Measurements from ENCODE around the gene GLI1. TPM values are rescaled to one million over a fixed set of nuclear protein-coding genes. Genes with fewer than 3 reads are reported as not detected.
"Not testable (repeated sequence)": the region's sequence is repeated elsewhere in the genome, so short reads cannot be mapped to it uniquely, and the experiment has no call there.

GLI1 gene
- under 1 TPM; 0.16 to 0.28 TPM for polyA plus RNA-seq

DNA sequence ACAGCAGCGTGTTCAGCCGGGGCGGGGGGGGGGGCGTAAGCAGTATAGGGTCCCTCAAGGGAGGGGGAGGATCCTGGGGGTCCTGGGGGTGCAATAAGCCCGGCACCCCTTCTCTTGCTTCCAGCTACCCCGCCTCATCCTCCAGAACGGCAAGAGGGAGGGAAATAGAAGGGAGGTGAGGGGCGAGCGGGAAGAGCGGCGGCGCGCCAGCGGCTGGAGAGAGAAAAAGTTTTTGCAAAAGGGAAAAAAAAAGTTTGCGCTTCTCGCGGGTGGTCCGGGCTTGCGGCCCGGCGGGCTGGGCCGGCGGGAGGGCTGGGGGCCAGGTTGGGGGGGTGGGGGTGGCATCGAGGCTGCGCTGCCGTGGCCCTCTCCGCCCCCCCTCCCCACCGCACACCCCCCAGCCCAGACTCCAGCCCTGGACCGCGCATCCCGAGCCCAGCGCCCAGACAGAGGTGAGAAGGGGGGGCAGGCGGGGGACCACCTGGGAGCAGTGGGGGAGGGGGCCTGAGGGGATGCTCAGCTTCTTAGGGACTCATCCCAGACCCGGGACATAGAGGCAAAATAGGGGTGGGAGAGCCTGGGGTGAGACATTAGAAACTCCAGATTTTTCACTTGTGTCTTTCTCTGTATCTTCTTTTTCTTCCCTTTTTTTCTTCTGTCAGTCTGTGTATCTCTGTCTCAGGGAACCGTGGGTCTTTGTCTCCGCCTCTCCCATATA, at the start of gene GLI1:
GLI1 (plus strand) TSS at position 36 of the 718 bp plus-strand sequence. CDS start 3,907 bp downstream, outside the sequence.
- Histone ChIP-seq H3K36me3 (ENCODE audit: control insufficient read depth in 2 of 2, insufficient read depth in 2 of 2, low read length in 1 of 2) (no peaks in the 10 kb centered on the region), H3K27me3 (ENCODE audit: control insufficient read depth in 1 of 2, insufficient read depth in 2 of 2, low read length in 2 of 2) (no peaks in the 10 kb centered on the region), H3K9me3 (ENCODE audit: control insufficient read depth in 2 of 2, insufficient read depth in 1 of 2, low read depth in 1 of 2, low read length in 1 of 2) (no peaks in the 10 kb centered on the region), H3K4me1 (ENCODE audit: control insufficient read depth in 2 of 2, insufficient read depth in 2 of 2, low read length in 1 of 2) (peaks cover 0 to 6% of the 10 kb centered on the region in 2 donors), H3K4me3 (ENCODE audit: low read depth in 1 of 2, low read length in 2 of 2) (peak within 1 kb of the TSS; percentile 45 to 62), H3K27ac (ENCODE audit: low read depth in 2 of 2, low read length in 1 of 2) (peak within 1 kb of the TSS; percentile 65 to 74)
- 1% methylated on average over 17 to 31 of the region's 36 CpGs for WGBS, 2 donors

GRCh38 chr12:57410534-57410933, 49.1 kb upstream of the GLI1 start:
- 96 to 99% methylated on average over 4 of the region's 4 CpGs for WGBS, 2 donors
- Histone ChIP-seq H3K27me3 (ENCODE audit: control insufficient read depth in 1 of 2, insufficient read depth in 2 of 2, low read length in 2 of 2) (no peaks in the 10 kb centered on the region), H3K9me3 (ENCODE audit: control insufficient read depth in 2 of 2, insufficient read depth in 1 of 2, low read depth in 1 of 2, low read length in 1 of 2) (no peaks in the 10 kb centered on the region), H3K4me1 (ENCODE audit: control insufficient read depth in 2 of 2, insufficient read depth in 2 of 2, low read length in 1 of 2) (no peaks in the 10 kb centered on the region), H3K36me3 (ENCODE audit: control insufficient read depth in 2 of 2, insufficient read depth in 2 of 2, low read length in 1 of 2) (no peaks in the 10 kb centered on the region), H3K27ac (ENCODE audit: low read depth in 2 of 2, low read length in 1 of 2) (no peak overlapping the region), H3K4me3 (ENCODE audit: low read depth in 1 of 2, low read length in 2 of 2) (no peak overlapping the region)

GRCh38 chr12:57414160-57414559, 45.4 kb upstream of the GLI1 start:
- H3K27ac ChIP-seq (ENCODE audit: low read depth in 2 of 2, low read length in 1 of 2); H3K9me3 ChIP-seq (ENCODE audit: control insufficient read depth in 2 of 2, insufficient read depth in 1 of 2, low read depth in 1 of 2, low read length in 1 of 2); H3K27me3 ChIP-seq (ENCODE audit: control insufficient read depth in 1 of 2, insufficient read depth in 2 of 2, low read length in 2 of 2); H3K4me1 ChIP-seq (ENCODE audit: control insufficient read depth in 2 of 2, insufficient read depth in 2 of 2, low read length in 1 of 2); H3K4me3 ChIP-seq (ENCODE audit: low read depth in 1 of 2, low read length in 2 of 2); H3K36me3 ChIP-seq (ENCODE audit: control insufficient read depth in 2 of 2, insufficient read depth in 2 of 2, low read length in 1 of 2): not testable (repeated sequence)
- 87 to 91% methylated on average over 6 of the region's 6 CpGs for WGBS, 2 donors

DNA sequence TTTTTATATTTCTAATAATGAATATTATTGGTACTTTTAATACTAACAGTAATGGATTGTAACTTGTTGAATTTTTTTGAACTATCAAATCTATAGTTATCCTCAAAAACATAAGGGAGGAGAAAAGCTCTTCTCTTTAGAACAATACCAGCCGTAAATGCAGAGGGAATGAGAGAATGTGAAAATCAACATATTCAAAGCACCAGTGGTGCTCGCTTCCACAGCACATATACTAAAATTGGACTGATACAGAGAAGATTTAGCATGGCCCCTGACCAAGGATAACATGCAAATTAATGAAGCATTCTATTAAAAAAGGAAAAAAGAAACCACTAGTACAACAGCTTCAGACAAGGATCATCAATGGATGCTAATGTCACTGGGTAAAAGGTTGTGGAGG, 44.5 kb upstream of the GLI1 start:
- no peaks in the 10 kb centered on the region for H3K36me3 ChIP-seq (ENCODE audit: control insufficient read depth in 2 of 2, insufficient read depth in 2 of 2, low read length in 1 of 2)
- no peaks in the 10 kb centered on the region for H3K27me3 ChIP-seq (ENCODE audit: control insufficient read depth in 1 of 2, insufficient read depth in 2 of 2, low read length in 2 of 2)
- no peaks in the 10 kb centered on the region for H3K4me1 ChIP-seq (ENCODE audit: control insufficient read depth in 2 of 2, insufficient read depth in 2 of 2, low read length in 1 of 2)
- H3K9me3 ChIP-seq (ENCODE audit: control insufficient read depth in 2 of 2, insufficient read depth in 1 of 2, low read depth in 1 of 2, low read length in 1 of 2): no peaks in the 10 kb centered on the region
- H3K27ac ChIP-seq (ENCODE audit: low read depth in 2 of 2, low read length in 1 of 2): no peak overlapping the region
- WGBS, 2 donors: 88 to 92% methylated on average over 2 of the region's 2 CpGs
- H3K4me3 ChIP-seq (ENCODE audit: low read depth in 1 of 2, low read length in 2 of 2): no peak overlapping the region

DNA sequence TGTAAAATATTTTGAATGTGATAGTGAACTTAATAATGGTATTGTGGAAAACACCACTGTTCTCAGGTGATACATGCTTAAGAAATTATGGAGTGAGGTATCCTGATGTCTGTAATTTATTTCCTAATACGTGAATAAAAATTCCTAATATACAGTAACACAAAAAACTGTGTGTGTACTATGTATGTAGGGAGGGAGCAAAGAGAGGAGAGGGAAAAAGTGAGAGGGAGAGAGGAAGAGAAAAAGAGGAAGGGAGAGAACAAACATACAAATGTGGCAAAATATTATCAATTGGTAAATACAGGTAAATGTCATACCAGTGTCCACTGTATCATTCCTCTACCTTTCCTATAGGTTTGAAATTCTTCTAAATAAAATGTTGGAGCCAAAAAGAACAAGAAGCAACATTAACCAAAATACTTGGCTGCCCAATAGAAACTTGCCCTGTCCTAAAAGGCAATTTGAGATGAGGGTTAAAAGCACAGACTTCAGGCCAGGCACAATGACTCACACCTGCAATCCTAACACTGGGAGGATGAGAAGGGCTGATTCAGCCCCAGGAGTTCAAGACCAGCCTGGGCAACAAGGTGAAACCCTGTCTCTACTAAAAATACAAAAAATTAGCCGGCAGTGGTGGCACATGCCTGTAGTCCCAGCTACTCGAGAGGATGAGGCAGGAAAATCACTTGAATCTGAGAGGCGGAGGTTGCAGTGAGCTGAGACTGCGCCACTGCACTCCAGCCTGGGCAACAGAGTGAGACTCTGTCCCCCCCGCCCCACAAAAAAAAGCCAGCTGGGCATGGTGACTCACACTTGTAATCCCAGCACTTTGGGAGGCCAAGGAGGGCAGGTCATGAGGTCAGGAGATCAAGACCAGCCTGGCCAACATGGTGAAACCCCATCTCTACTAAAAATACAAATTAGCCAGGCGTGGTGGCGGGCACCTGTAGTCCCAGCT, 43.3 kb upstream of the GLI1 start:
- H3K27me3 ChIP-seq (ENCODE audit: control insufficient read depth in 1 of 2, insufficient read depth in 2 of 2, low read length in 2 of 2): no peaks in the 10 kb centered on the region
- no peaks in the 10 kb centered on the region for H3K36me3 ChIP-seq (ENCODE audit: control insufficient read depth in 2 of 2, insufficient read depth in 2 of 2, low read length in 1 of 2)
- H3K4me1 ChIP-seq (ENCODE audit: control insufficient read depth in 2 of 2, insufficient read depth in 2 of 2, low read length in 1 of 2): no peaks in the 10 kb centered on the region
- H3K9me3 ChIP-seq (ENCODE audit: control insufficient read depth in 2 of 2, insufficient read depth in 1 of 2, low read depth in 1 of 2, low read length in 1 of 2): no peaks in the 10 kb centered on the region
- H3K27ac ChIP-seq (ENCODE audit: low read depth in 2 of 2, low read length in 1 of 2): no peak overlapping the region
- WGBS, 2 donors: 91 to 92% methylated on average over 8 of the region's 8 CpGs
- no peak overlapping the region for H3K4me3 ChIP-seq (ENCODE audit: low read depth in 1 of 2, low read length in 2 of 2)

GRCh38 chr12:57418255-57418654, 41.3 kb upstream of the GLI1 start:
- Histone ChIP-seq H3K27me3 (ENCODE audit: control insufficient read depth in 1 of 2, insufficient read depth in 2 of 2, low read length in 2 of 2) (no peaks in the 10 kb centered on the region), H3K9me3 (ENCODE audit: control insufficient read depth in 2 of 2, insufficient read depth in 1 of 2, low read depth in 1 of 2, low read length in 1 of 2) (no peaks in the 10 kb centered on the region), H3K4me1 (ENCODE audit: control insufficient read depth in 2 of 2, insufficient read depth in 2 of 2, low read length in 1 of 2) (no peaks in the 10 kb centered on the region), H3K27ac (ENCODE audit: low read depth in 2 of 2, low read length in 1 of 2) (no peak overlapping the region), H3K4me3 (ENCODE audit: low read depth in 1 of 2, low read length in 2 of 2) (no peak overlapping the region), H3K36me3 (ENCODE audit: control insufficient read depth in 2 of 2, insufficient read depth in 2 of 2, low read length in 1 of 2) (peaks cover 0 to 2% of the 10 kb centered on the region in 2 donors)
- WGBS, 2 donors: 81 to 92% methylated on average over 9 of the region's 9 CpGs

- WGBS, 2 donors: 95 to 100% methylated on average over 2 of the region's 2 CpGs
- no peaks in the 10 kb centered on the region for H3K27me3 ChIP-seq (ENCODE audit: control insufficient read depth in 1 of 2, insufficient read depth in 2 of 2, low read length in 2 of 2)
- no peaks in the 10 kb centered on the region for H3K4me1 ChIP-seq (ENCODE audit: control insufficient read depth in 2 of 2, insufficient read depth in 2 of 2, low read length in 1 of 2)
- H3K4me3 ChIP-seq (ENCODE audit: low read depth in 1 of 2, low read length in 2 of 2): no peak overlapping the region
- H3K27ac ChIP-seq (ENCODE audit: low read depth in 2 of 2, low read length in 1 of 2): no peak overlapping the region
- peaks cover 0 to 2% of the 10 kb centered on the region in 2 donors for H3K36me3 ChIP-seq (ENCODE audit: control insufficient read depth in 2 of 2, insufficient read depth in 2 of 2, low read length in 1 of 2)
- no peaks in the 10 kb centered on the region for H3K9me3 ChIP-seq (ENCODE audit: control insufficient read depth in 2 of 2, insufficient read depth in 1 of 2, low read depth in 1 of 2, low read length in 1 of 2)
These were observed 40.1 kb upstream of the GLI1 start for GRCh38 chr12:57419495-57419894.

- H3K4me3 ChIP-seq (ENCODE audit: low read depth in 1 of 2, low read length in 2 of 2): no peak overlapping the region
- peaks cover 0 to 4% of the 10 kb centered on the region in 2 donors for H3K36me3 ChIP-seq (ENCODE audit: control insufficient read depth in 2 of 2, insufficient read depth in 2 of 2, low read length in 1 of 2)
- no peaks in the 10 kb centered on the region for H3K9me3 ChIP-seq (ENCODE audit: control insufficient read depth in 2 of 2, insufficient read depth in 1 of 2, low read depth in 1 of 2, low read length in 1 of 2)
- no peaks in the 10 kb centered on the region for H3K27me3 ChIP-seq (ENCODE audit: control insufficient read depth in 1 of 2, insufficient read depth in 2 of 2, low read length in 2 of 2)
- WGBS, 2 donors: 96 to 97% methylated on average over 5 of the region's 5 CpGs
- no peak overlapping the region for H3K27ac ChIP-seq (ENCODE audit: low read depth in 2 of 2, low read length in 1 of 2)
- no peaks in the 10 kb centered on the region for H3K4me1 ChIP-seq (ENCODE audit: control insufficient read depth in 2 of 2, insufficient read depth in 2 of 2, low read length in 1 of 2)
These were observed 39.1 kb upstream of the GLI1 start for GRCh38 chr12:57420482-57420881.

GRCh38 chr12:57426948-57427347, 32.6 kb upstream of the GLI1 start:
- H3K27ac ChIP-seq (ENCODE audit: low read depth in 2 of 2, low read length in 1 of 2); H3K27me3 ChIP-seq (ENCODE audit: control insufficient read depth in 1 of 2, insufficient read depth in 2 of 2, low read length in 2 of 2); H3K4me1 ChIP-seq (ENCODE audit: control insufficient read depth in 2 of 2, insufficient read depth in 2 of 2, low read length in 1 of 2); H3K9me3 ChIP-seq (ENCODE audit: control insufficient read depth in 2 of 2, insufficient read depth in 1 of 2, low read depth in 1 of 2, low read length in 1 of 2); H3K36me3 ChIP-seq (ENCODE audit: control insufficient read depth in 2 of 2, insufficient read depth in 2 of 2, low read length in 1 of 2); H3K4me3 ChIP-seq (ENCODE audit: low read depth in 1 of 2, low read length in 2 of 2): not testable (repeated sequence)
- 96 to 97% methylated on average over 10 of the region's 10 CpGs for WGBS, 2 donors
